HEK293 (cell line): ENCODE measurements around the gene RNF144A.

Experiments used
- CTCF ChIA-PET: fragments of 350-600 bp; formaldehyde crosslinking; extraction: SDS; loops from one replicate; lab custom pipeline; 2021; ENCODE audit warnings: antibody characterized with exemption; lab: Yijun Ruan, JAX
- POLR2A ChIA-PET: fragments of 300-600 bp; formaldehyde crosslinking; extraction: SDS; loops from one replicate; lab custom pipeline; 2020; ENCODE audit warnings: antibody characterized with exemption, inconsistent platforms; lab: Yijun Ruan, JAX
- H3K27ac ChIP-seq: fragments of 200-500 bp; sonication (Bioruptor generic); 2 replicates; pipeline ENCODE4 v1.5.1; 2014; ENCODE audit warnings: low read depth, low read length, control low read depth, inconsistent platforms; ENCODE audit errors: extremely low read depth
- H3K36me3 ChIP-seq, 2 experiments: fragments of 200-500 bp in 1 of 2; sonication (Bioruptor generic) in 1 of 2; 1 replicate in 1 of 2; 2 replicates in 1 of 2; pipeline ENCODE4 v1.5.1; 2014 to 2017; ENCODE audit warnings: inconsistent platforms in 2 of 2, low read length in 2 of 2; ENCODE audit not compliant: control insufficient read depth in 2 of 2, insufficient read depth in 1 of 2
- H3K4me1 ChIP-seq: fragments of 200-500 bp; sonication (Bioruptor generic); 2 replicates; pipeline ENCODE4 v1.5.1; 2014; ENCODE audit warnings: mild to moderate bottlenecking, low read length, inconsistent platforms; ENCODE audit not compliant: control insufficient read depth, insufficient read depth
- H3K4me3 ChIP-seq: 2 replicates; pipeline ENCODE4 v1.5.1; 2011; ENCODE audit warnings: low read depth, mild to moderate bottlenecking, control low read depth, low read length, moderate library complexity
- H3K9me3 ChIP-seq: fragments of 200-500 bp; sonication (Bioruptor generic); 2 replicates; pipeline ENCODE4 v1.5.1; 2014; ENCODE audit warnings: low read depth, low read length, inconsistent platforms; ENCODE audit not compliant: control insufficient read depth, insufficient read depth
- HOXC10 ChIP-seq: sonication (generic); formaldehyde crosslinking; IDR thresholded peaks from 2 replicates; pipeline ENCODE4 v1.8.1; 2023; ENCODE audit warnings: mild to moderate bottlenecking, missing genetic modification reagents
- OSR2 ChIP-seq: fragments of 450-650 bp; formaldehyde crosslinking; IDR thresholded peaks from 2 replicates; pipeline ENCODE4 v1.5.1; 2016; ENCODE audit warnings: missing biosample characterization, missing genetic modification characterization
- REPIN1 ChIP-seq: fragments of 450-650 bp; formaldehyde crosslinking; IDR thresholded peaks from 2 replicates; pipeline ENCODE4 v1.5.1; 2017; ENCODE audit warnings: missing biosample characterization, missing genetic modification characterization, low read depth
- SCRT2 ChIP-seq: fragments of 450-650 bp; formaldehyde crosslinking; IDR thresholded peaks from 2 replicates; pipeline ENCODE4 v1.5.1; 2016; ENCODE audit warnings: missing biosample characterization, missing genetic modification characterization
- ZBTB49 ChIP-seq: fragments of 450-650 bp; formaldehyde crosslinking; IDR thresholded peaks from 2 replicates; pipeline ENCODE4 v1.5.1; 2016; ENCODE audit warnings: missing biosample characterization, missing genetic modification characterization, low read depth
- ZEB2 ChIP-seq: fragments of 450-650 bp; formaldehyde crosslinking; IDR thresholded peaks from 2 replicates; pipeline ENCODE4 v1.5.1; 2016; ENCODE audit warnings: missing biosample characterization, missing genetic modification characterization
- ZNF112 ChIP-seq: fragments of 450-650 bp; formaldehyde crosslinking; IDR thresholded peaks from 2 replicates; pipeline ENCODE4 v1.5.0; 2017; ENCODE audit warnings: missing biosample characterization, missing genetic modification characterization
- ZNF157 ChIP-seq: fragments of 450-650 bp; formaldehyde crosslinking; IDR thresholded peaks from 2 replicates; pipeline ENCODE4 v1.5.1; 2016; ENCODE audit warnings: missing biosample characterization, missing genetic modification characterization
- ZNF266 ChIP-seq: fragments of 450-650 bp; formaldehyde crosslinking; IDR thresholded peaks from 2 replicates; pipeline ENCODE4 v1.5.1; 2016; ENCODE audit warnings: missing biosample characterization, missing genetic modification characterization, low read depth
- ZNF37A ChIP-seq: fragments of 450-650 bp; IDR thresholded peaks from 2 replicates; pipeline ENCODE4 v1.5.1; 2018; ENCODE audit warnings: missing biosample characterization, missing genetic modification characterization
- ZNF391 ChIP-seq: fragments of 450-650 bp; formaldehyde crosslinking; IDR thresholded peaks from 2 replicates; pipeline ENCODE4 v1.5.1; 2016; ENCODE audit warnings: low read depth, missing biosample characterization, missing genetic modification characterization, borderline replicate concordance
- ZNF513 ChIP-seq: fragments of 450-650 bp; IDR thresholded peaks from 2 replicates; pipeline ENCODE4 v1.5.1; 2018; ENCODE audit warnings: missing biosample characterization, missing genetic modification characterization
- ZNF549 ChIP-seq: fragments of 450-650 bp; IDR thresholded peaks from 2 replicates; pipeline ENCODE4 v1.5.1; 2018; ENCODE audit warnings: missing biosample characterization, missing genetic modification characterization, mild to moderate bottlenecking, inconsistent platforms, moderate library complexity
- ZNF621 ChIP-seq: fragments of 450-650 bp; formaldehyde crosslinking; IDR thresholded peaks from 2 replicates; pipeline ENCODE4 v1.5.1; 2017; ENCODE audit warnings: missing biosample characterization, missing genetic modification characterization
- ZNF654 ChIP-seq: fragments of 450-650 bp; formaldehyde crosslinking; IDR thresholded peaks from 2 replicates; pipeline ENCODE4 v1.5.1; 2016; ENCODE audit warnings: low read depth, missing biosample characterization, missing genetic modification characterization
- TF ChIP-seq, protein P1 (sequence below): fragments of 450-650 bp; formaldehyde crosslinking; IDR thresholded peaks from 2 replicates; pipeline ENCODE4 v1.5.1; 2016; ENCODE audit warnings: missing biosample characterization, missing genetic modification characterization, borderline replicate concordance
- TF ChIP-seq, protein P2 (sequence below): fragments of 450-650 bp; formaldehyde crosslinking; IDR thresholded peaks from 2 replicates; pipeline ENCODE4 v1.5.1; 2016; ENCODE audit warnings: missing biosample characterization, missing genetic modification characterization, low read depth
- TF ChIP-seq, protein P3 (sequence below): fragments of 450-650 bp; formaldehyde crosslinking; IDR thresholded peaks from 2 replicates; pipeline ENCODE4 v1.5.1; 2016; ENCODE audit warnings: missing biosample characterization, missing genetic modification characterization

RNF144A gene

GRCh38 chr2:7061450-7061789, 144.2 kb downstream of the RNF144A start:
- ChIA-PET POLR2A (no interaction called here), CTCF (interaction anchor here (0.8 kb wide), 1 partner anchor 791 kb away, joined by 3 read pairs; no protein-coding TSS in a partner anchor)
- Histone ChIP-seq H3K4me1 (no peaks in the 10 kb centered on the region), H3K9me3 (no peaks in the 10 kb centered on the region), H3K27ac (no peak overlapping the region), H3K4me3 (no peak overlapping the region), H3K36me3 (no peaks in the 10 kb centered on the region)
- no peak for TF ChIP-seq ZNF654
- TF ChIP-seq REPIN1 (tag by site-specific recombination), result no peak
- TF ChIP-seq, protein P1, sequence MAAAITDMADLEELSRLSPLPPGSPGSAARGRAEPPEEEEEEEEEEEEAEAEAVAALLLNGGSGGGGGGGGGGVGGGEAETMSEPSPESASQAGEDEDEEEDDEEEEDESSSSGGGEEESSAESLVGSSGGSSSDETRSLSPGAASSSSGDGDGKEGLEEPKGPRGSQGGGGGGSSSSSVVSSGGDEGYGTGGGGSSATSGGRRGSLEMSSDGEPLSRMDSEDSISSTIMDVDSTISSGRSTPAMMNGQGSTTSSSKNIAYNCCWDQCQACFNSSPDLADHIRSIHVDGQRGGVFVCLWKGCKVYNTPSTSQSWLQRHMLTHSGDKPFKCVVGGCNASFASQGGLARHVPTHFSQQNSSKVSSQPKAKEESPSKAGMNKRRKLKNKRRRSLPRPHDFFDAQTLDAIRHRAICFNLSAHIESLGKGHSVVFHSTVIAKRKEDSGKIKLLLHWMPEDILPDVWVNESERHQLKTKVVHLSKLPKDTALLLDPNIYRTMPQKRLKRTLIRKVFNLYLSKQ (tag by site-specific recombination), result no peak
- TF ChIP-seq ZNF112 (tag by site-specific recombination), result no peak
- no peak for TF ChIP-seq ZNF549 (tag by site-specific recombination)
- no peak for TF ChIP-seq HOXC10 (CRISPR knock-in tag)
- no peak for TF ChIP-seq ZNF37A
- TF ChIP-seq ZEB2 (tag by site-specific recombination), result no peak
- TF ChIP-seq, protein P2, sequence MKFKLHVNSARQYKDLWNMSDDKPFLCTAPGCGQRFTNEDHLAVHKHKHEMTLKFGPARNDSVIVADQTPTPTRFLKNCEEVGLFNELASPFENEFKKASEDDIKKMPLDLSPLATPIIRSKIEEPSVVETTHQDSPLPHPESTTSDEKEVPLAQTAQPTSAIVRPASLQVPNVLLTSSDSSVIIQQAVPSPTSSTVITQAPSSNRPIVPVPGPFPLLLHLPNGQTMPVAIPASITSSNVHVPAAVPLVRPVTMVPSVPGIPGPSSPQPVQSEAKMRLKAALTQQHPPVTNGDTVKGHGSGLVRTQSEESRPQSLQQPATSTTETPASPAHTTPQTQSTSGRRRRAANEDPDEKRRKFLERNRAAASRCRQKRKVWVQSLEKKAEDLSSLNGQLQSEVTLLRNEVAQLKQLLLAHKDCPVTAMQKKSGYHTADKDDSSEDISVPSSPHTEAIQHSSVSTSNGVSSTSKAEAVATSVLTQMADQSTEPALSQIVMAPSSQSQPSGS, result no peak
- TF ChIP-seq SCRT2 (tag by site-specific recombination), result no peak
- no peak for TF ChIP-seq ZNF266 (tag by site-specific recombination)

GRCh38 chr2:7061921-7062320, 144.7 kb downstream of the RNF144A start:
- H3K36me3 ChIP-seq, result no peaks in the 10 kb centered on the region

More at GRCh38 chr2:7061921-7062320, 144.7 kb downstream of the RNF144A start:
- Histone ChIP-seq H3K9me3 (no peaks in the 10 kb centered on the region), H3K4me1 (no peaks in the 10 kb centered on the region), H3K27ac (no peak overlapping the region), H3K4me3 (no peak overlapping the region)
- no peak for TF ChIP-seq ZNF513 (tag by site-specific recombination)
- no peak for TF ChIP-seq OSR2
- TF ChIP-seq, protein P3, sequence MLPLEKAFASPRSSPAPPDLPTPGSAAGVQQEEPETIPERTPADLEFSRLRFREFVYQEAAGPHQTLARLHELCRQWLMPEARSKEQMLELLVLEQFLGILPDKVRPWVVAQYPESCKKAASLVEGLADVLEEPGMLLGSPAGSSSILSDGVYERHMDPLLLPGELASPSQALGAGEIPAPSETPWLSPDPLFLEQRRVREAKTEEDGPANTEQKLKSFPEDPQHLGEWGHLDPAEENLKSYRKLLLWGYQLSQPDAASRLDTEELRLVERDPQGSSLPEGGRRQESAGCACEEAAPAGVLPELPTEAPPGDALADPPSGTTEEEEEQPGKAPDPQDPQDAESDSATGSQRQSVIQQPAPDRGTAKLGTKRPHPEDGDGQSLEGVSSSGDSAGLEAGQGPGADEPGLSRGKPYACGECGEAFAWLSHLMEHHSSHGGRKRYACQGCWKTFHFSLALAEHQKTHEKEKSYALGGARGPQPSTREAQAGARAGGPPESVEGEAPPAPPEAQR (tag by site-specific recombination), result no peak
- no peak for TF ChIP-seq ZBTB49 (tag by site-specific recombination)
- no peak for TF ChIP-seq ZNF391 (tag by site-specific recombination)
- TF ChIP-seq ZNF157, result no peak
- TF ChIP-seq ZNF621, result no peak
- CTCF ChIA-PET, result interaction anchor here (0.8 kb wide), 2 partner anchors 22 to 790 kb away, joined by 3 read pairs; no protein-coding TSS in a partner anchor
- POLR2A ChIA-PET, result no interaction called here
